OCI-LY7 (cell line): ENCODE results near the gene LAMA2.

ENCODE experiments used
- CTCF ChIP-seq: fragments of 200-600 bp; sonication (generic); conservative IDR thresholded peaks from 2 replicates; pipeline ENCODE4 v1.5.1; 2014; ENCODE audit warnings: mild to moderate bottlenecking, antibody characterized with exemption, low read length, moderate library complexity, mixed read lengths
- EZH2phosphoT487 ChIP-seq: fragments of 200-600 bp; sonication (generic); IDR thresholded peaks from 2 replicates; pipeline ENCODE4 v1.6.1; 2018; ENCODE audit warnings: low read depth, borderline replicate concordance, mild to moderate bottlenecking, mixed run types, antibody characterized with exemption, low read length, moderate library complexity, mixed read lengths

- TF ChIP-seq CTCF: no peak
- TF ChIP-seq EZH2phosphoT487: no peak
Observed at GRCh38 chr6:129269076-129269475, 386.1 kb downstream of the LAMA2 start.
